Glutamatergic neuron (in vitro differentiated cells): Measurements from ENCODE around the gene PRELID2. TPM values are rescaled to one million over a fixed set of nuclear protein-coding genes. Genes with fewer than 3 reads are reported as not detected.
A peak's percentile ranks its signal among the peaks of the same experiment; 100 is the strongest.

Experiments used
- DNase-seq: peaks from one replicate; pipeline ENCODE4 v3.0.0; 2022
- H3K27ac Mint-ChIP-seq: one replicate; pipeline ENCODE4 v1.8.0; 2020; ENCODE audit warnings: mild to moderate bottlenecking, mixed read lengths, inconsistent platforms; ENCODE audit not compliant: unreplicated experiment
- H3K27me3 Mint-ChIP-seq: one replicate; pipeline ENCODE4 v1.8.0; 2020; ENCODE audit warnings: mild to moderate bottlenecking, moderate library complexity, mixed read lengths, inconsistent platforms; ENCODE audit not compliant: unreplicated experiment
- H3K36me3 Mint-ChIP-seq: one replicate; pipeline ENCODE4 v1.8.0; 2020; ENCODE audit warnings: mild to moderate bottlenecking, mixed read lengths, inconsistent platforms; ENCODE audit not compliant: unreplicated experiment
- H3K4me1 Mint-ChIP-seq: one replicate; pipeline ENCODE4 v1.8.0; 2020; ENCODE audit warnings: mild to moderate bottlenecking, low read depth, mixed read lengths, inconsistent platforms; ENCODE audit not compliant: unreplicated experiment
- H3K4me3 Mint-ChIP-seq: one replicate; pipeline ENCODE4 v1.8.0; 2020; ENCODE audit warnings: mild to moderate bottlenecking, mixed read lengths, inconsistent platforms; ENCODE audit not compliant: unreplicated experiment
- H3K9me3 Mint-ChIP-seq: one replicate; pipeline ENCODE4 v1.8.0; 2020; ENCODE audit warnings: mild to moderate bottlenecking, moderate library complexity, mixed read lengths, inconsistent platforms; ENCODE audit not compliant: unreplicated experiment
- total RNA-seq: library from RNA; stranded (reverse); fragmentation: NEBNext Ultra II Directional; extraction: Animal tissue kit (Norgen Biotek cat#: 25700); gene quantifications from one replicate; pipeline ENCODE4 v1.2.1, GENCODE V29; 2021; ENCODE audit not compliant: unreplicated experiment
- TF ChIP-seq, protein P1 (sequence below): fragments of 200-600 bp; sonication (generic); IDR thresholded peaks from one replicate; pipeline ENCODE4 v1.5.0; 2021; ENCODE audit not compliant: partially characterized antibody, unreplicated experiment

PRELID2 gene
- total RNA-seq, 1 donor from 2014 or later: 4.6 TPM

DNA sequence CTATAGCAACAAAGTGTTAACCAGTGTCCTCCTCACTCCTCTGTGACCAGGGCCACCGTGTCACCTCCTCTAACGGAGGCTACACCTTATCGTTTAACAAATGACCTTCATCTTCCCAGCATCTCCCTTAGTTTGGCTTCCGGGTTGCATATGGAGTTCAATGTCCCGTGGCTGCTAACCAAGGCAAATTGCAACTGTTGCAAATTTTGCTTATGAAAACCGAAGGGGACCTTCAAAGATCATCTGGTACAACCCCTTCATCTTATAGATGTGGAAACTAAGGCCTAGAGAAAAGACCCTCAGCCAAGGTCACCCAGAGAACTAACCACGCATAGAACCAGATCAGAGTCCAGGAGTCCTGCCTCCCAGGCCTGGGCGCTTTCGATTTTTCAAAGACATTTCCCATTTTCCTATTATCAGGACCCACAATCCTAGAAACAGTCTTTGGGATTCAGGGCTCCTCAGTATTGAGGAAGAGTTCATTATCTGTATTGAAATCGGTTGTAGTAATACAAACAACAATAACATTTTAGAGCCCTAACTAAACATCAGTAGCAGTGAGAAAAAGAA is 1.4 kb downstream of the PRELID2 start:
- Mint-ChIP-seq H3K9me3 (no peaks in the 10 kb centered on the region), H3K27ac (no peak overlapping the region), H3K27me3 (no peaks in the 10 kb centered on the region), H3K4me3 (peak overlapping the region; percentile 41), H3K36me3 (no peaks in the 10 kb centered on the region), H3K4me1 (no peaks in the 10 kb centered on the region)
- DNase-seq: no peak
- TF ChIP-seq, protein P1, sequence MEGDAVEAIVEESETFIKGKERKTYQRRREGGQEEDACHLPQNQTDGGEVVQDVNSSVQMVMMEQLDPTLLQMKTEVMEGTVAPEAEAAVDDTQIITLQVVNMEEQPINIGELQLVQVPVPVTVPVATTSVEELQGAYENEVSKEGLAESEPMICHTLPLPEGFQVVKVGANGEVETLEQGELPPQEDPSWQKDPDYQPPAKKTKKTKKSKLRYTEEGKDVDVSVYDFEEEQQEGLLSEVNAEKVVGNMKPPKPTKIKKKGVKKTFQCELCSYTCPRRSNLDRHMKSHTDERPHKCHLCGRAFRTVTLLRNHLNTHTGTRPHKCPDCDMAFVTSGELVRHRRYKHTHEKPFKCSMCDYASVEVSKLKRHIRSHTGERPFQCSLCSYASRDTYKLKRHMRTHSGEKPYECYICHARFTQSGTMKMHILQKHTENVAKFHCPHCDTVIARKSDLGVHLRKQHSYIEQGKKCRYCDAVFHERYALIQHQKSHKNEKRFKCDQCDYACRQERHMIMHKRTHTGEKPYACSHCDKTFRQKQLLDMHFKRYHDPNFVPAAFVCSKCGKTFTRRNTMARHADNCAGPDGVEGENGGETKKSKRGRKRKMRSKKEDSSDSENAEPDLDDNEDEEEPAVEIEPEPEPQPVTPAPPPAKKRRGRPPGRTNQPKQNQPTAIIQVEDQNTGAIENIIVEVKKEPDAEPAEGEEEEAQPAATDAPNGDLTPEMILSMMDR: no peak

DNA sequence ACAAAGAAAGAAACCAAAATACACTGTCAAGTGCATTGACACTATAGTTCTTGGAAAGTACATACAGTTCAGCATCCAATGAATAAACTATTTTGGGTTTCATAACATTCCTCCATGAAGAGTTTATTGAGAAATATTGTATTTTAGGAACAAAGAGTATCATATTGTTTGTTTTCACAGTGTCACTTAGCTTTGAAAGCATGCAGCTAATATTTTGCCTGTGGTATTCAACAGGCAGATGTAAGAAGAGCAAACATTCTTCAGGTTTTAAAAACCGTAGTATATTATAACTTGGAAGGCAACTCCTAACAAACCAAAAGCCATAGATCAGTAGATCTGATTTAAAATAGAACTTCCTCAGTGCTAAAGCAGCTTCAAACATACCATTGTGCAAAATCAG is 4.5 kb downstream of the PRELID2 start:
- Mint-ChIP-seq H3K27me3 (no peaks in the 10 kb centered on the region), H3K36me3 (no peaks in the 10 kb centered on the region), H3K4me3 (no peak overlapping the region), H3K9me3 (no peaks in the 10 kb centered on the region), H3K27ac (no peak overlapping the region), H3K4me1 (peaks cover 1% of the 10 kb centered on the region)
- TF ChIP-seq, protein P1: no peak
- DNase-seq: no peak

DNA sequence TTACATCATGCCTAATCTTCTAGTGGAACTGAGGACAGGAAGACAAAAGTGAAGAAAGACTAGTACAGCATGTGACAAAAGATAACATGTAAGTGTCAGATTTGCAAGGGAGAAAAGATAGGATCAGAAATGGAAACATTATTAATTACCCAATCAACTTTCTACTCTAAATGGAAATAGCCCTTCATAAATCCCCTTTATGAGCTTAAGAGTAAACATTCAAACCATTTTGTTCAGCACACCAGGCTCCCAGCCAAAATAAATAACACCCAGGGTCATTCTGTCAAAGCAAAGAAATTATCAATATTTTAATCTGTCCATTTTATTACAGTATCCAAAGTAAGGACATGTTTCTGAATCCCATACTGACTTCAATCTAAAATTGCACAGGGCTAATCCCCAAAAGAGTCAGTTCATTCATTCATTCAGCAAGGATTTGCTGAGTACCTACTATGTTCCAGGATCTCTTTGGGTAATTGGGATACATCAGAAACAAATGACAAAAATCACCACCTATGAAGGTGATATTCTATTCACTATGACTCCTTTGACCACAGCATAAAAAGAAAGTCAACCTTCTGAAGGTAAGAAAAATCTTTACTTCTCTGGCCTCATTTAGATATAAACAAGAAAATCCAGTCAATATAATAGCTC is 5.3 kb downstream of the PRELID2 start:
- Mint-ChIP-seq H3K27me3 (no peaks in the 10 kb centered on the region), H3K4me3 (no peak overlapping the region), H3K36me3 (no peaks in the 10 kb centered on the region), H3K4me1 (peaks cover 1% of the 10 kb centered on the region), H3K9me3 (no peaks in the 10 kb centered on the region), H3K27ac (no peak overlapping the region)
- TF ChIP-seq, protein P1: no peak
- no peak for DNase-seq

DNA sequence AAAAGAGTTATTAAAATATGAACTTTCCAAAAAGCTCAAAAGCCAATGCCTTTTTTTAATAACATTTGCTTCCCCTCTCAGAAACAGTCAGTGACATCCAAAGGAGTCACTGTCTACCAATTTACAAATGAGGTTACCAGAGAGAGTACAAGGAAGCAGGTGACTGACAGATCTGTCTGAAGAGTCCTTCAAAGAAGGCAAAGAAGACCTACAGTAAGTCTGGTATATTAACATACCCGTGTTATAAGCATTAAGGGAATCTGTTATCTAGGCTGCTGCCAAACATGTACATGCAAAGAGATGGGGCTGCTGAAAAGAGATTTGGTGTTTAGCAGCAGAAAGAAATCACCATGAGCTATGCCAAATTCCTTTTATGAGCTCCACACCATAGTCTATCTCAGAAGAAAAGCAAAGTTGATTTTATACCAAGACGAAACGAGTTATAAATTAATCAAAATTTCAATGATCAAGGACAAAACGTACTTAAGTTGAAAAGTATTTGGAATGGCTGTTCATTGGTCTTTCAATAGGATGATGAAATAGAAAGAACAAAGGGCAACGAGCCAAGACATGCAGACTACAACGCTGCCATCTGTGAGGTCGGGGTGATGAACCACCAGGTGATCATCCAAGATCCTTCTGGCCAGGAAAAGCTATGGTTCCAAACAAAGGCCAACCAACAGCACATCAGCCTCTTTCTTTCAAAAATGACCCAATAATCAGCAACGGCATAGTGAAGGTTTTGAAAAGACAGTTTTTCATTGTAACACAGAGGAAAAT is 8.1 kb downstream of the PRELID2 start:
- Mint-ChIP-seq H3K27me3 (no peaks in the 10 kb centered on the region), H3K4me1 (peaks cover 1% of the 10 kb centered on the region), H3K9me3 (no peaks in the 10 kb centered on the region), H3K4me3 (no peak overlapping the region), H3K27ac (no peak overlapping the region), H3K36me3 (no peaks in the 10 kb centered on the region)
- no peak for DNase-seq
- TF ChIP-seq, protein P1: no peak

DNA sequence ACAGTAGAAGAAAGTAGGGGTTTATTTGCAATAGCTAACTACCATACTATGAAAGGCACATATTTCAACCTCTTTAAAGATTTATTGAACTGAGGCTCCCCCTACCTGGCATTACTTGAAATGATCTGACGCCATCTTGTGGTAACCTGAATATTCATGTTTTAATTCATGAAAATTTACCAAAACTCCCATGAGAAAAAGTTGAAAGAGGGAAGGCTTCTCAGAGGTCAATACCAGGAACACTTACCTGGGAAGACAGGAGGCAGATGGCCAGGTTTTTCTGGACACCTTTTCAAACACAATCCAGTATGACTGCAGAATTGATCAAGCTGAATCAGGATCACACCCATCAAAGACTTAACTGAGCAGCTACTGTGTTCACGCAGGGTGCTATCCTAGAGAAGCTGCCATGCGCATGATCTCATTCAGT is 9.4 kb downstream of the PRELID2 start:
- DNase-seq: no peak
- TF ChIP-seq, protein P1: peak; percentile 71
- Mint-ChIP-seq H3K4me1 (peaks cover 1% of the 10 kb centered on the region), H3K9me3 (no peaks in the 10 kb centered on the region), H3K27ac (no peak overlapping the region), H3K4me3 (no peak overlapping the region), H3K27me3 (no peaks in the 10 kb centered on the region), H3K36me3 (no peaks in the 10 kb centered on the region)
